Left lung (tissue), 10 donors: ENCODE results near the gene LINC00237. TPM values are rescaled to one million over a fixed set of nuclear protein-coding genes. Genes with fewer than 3 reads are reported as not detected.

ENCODE experiments used
- ATAC-seq: fragments of 200-7000 bp; cut with Tn5 transposase; one replicate; pipeline ENCODE4 v1.9.1; 2020; ENCODE audit warnings: moderate library complexity
- DNase-seq, 4 donors: peaks; one replicate each; pipeline ENCODE4 v3.0.0-alpha.2; 2013 to 2020
- H3K27ac ChIP-seq, 2 donors: fragments of 200-600 bp; sonication (generic) in 1 of 2; one replicate each; pipeline versions ENCODE4 v1.5.0 to v1.8.0; 2020 to 2021
- H3K27me3 ChIP-seq, 2 donors: fragments of 200-600 bp; sonication (generic) in 1 of 2; one replicate each; pipeline versions ENCODE4 v1.5.0 to v1.8.0; 2020 to 2021
- H3K36me3 ChIP-seq, 2 donors: fragments of 200-600 bp; sonication (generic) in 1 of 2; one replicate each; pipeline versions ENCODE4 v1.5.0 to v1.8.0; 2020 to 2021
- H3K4me1 ChIP-seq, 2 donors: fragments of 200-600 bp; one replicate each; pipeline ENCODE4 v1.8.0; 2021
- H3K4me3 ChIP-seq, 2 donors: fragments of 200-600 bp; sonication (generic) in 1 of 2; one replicate each; pipeline versions ENCODE4 v1.5.0 to v1.8.0; 2020 to 2021; ENCODE audit warnings: mild to moderate bottlenecking in 1 of 2
- H3K9me3 ChIP-seq, 2 donors: fragments of 200-600 bp; sonication (generic) in 1 of 2; one replicate each; pipeline versions ENCODE4 v1.5.0 to v1.8.0; 2020 to 2021
- intact Hi-C, 2 donors: fragments of 100-400 bp; cut with DNase I; formaldehyde crosslinking; loops; one replicate each; pipeline versions ENCODE4 v1.11.2 to v1.14.2; 2022
- polyA plus RNA-seq, 6 donors: library from polyadenylated mRNA; unstranded; fragments of 120-200 nt; gene quantifications; one replicate each; pipeline ENCODE4 v1.2.1, GENCODE V29; 2013; ENCODE audit not compliant: insufficient read length in 6 of 6
- total RNA-seq, 2 donors: library from RNA; stranded (reverse); fragmentation: NEBNext Ultra II Directional; extraction: Animal tissue kit (Norgen Biotek cat#: 25700); gene quantifications; one replicate each; pipeline ENCODE4 v1.2.1, GENCODE V29; 2021
- TF ChIP-seq, protein P1 (sequence below), 2 donors: fragments of 200-600 bp; sonication (generic) in 1 of 2; IDR thresholded peaks; one replicate each; pipeline versions ENCODE4 v1.5.0 to v1.8.0; 2021; ENCODE audit warnings: antibody characterized with exemption in 2 of 2
- donor health status: DM: no; HTN: yes; CAD: no.
- donor health status: DM: no; HTN: no; CAD: no.

The LINC00237 gene
- total and polyA plus RNA-seq, 8 donors = not detected

- Histone ChIP-seq H3K27me3 (peaks cover 0 to 46% of the 10 kb centered on the region in 2 donors), H3K4me3 (no peak overlapping the region), H3K4me1 (no peaks in the 10 kb centered on the region), H3K9me3 (no peaks in the 10 kb centered on the region), H3K27ac (no peak overlapping the region), H3K36me3 (no peaks in the 10 kb centered on the region)
- intact Hi-C loops = no loop called here
- DNase-seq = no peak
- no peak for ATAC-seq
- TF ChIP-seq, protein P1, sequence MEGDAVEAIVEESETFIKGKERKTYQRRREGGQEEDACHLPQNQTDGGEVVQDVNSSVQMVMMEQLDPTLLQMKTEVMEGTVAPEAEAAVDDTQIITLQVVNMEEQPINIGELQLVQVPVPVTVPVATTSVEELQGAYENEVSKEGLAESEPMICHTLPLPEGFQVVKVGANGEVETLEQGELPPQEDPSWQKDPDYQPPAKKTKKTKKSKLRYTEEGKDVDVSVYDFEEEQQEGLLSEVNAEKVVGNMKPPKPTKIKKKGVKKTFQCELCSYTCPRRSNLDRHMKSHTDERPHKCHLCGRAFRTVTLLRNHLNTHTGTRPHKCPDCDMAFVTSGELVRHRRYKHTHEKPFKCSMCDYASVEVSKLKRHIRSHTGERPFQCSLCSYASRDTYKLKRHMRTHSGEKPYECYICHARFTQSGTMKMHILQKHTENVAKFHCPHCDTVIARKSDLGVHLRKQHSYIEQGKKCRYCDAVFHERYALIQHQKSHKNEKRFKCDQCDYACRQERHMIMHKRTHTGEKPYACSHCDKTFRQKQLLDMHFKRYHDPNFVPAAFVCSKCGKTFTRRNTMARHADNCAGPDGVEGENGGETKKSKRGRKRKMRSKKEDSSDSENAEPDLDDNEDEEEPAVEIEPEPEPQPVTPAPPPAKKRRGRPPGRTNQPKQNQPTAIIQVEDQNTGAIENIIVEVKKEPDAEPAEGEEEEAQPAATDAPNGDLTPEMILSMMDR (IDR thresholded peaks at IDR 0.05) = no peak
Measured at GRCh38 chr20:21117521-21117920, 11.4 kb upstream of the LINC00237 start.

GRCh38 chr20:21114584-21114983, 8.4 kb upstream of the LINC00237 start:
- Histone ChIP-seq H3K27me3 (peaks cover 0 to 65% of the 10 kb centered on the region in 2 donors), H3K36me3 (no peaks in the 10 kb centered on the region), H3K4me1 (no peaks in the 10 kb centered on the region), H3K9me3 (no peaks in the 10 kb centered on the region), H3K4me3 (no peak overlapping the region), H3K27ac (no peak overlapping the region)
- intact Hi-C loops = no loop called here
- TF ChIP-seq, protein P1 (IDR thresholded peaks at IDR 0.05) = no peak
- DNase-seq = no peak
- ATAC-seq = no peak

DNA sequence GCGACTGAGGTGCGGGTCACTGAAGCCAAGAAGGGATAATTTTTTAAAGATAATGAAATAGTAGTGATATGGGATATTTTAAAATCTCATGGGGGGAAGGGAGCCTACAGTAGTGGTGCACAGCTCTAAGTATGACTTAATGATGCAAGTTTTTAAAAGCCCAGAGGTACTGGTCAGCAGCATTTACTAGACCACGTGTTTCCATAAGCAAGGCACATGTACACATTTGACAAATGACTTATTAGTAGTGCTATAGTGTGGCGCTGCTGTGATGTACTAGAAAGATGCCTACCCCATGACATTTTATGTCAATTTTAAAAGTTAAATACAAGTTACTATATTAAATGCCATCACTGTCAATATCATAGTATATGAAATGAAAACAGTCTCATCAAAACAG, 7.5 kb upstream of the LINC00237 start:
- peaks cover 2 to 66% of the 10 kb centered on the region in 2 donors for H3K27me3 ChIP-seq
- no peaks in the 10 kb centered on the region for H3K9me3 ChIP-seq
- no peaks in the 10 kb centered on the region for H3K36me3 ChIP-seq
- intact Hi-C loops = no loop called here
- TF ChIP-seq, protein P1 (IDR thresholded peaks at IDR 0.05) = no peak
- H3K4me3 ChIP-seq = no peak overlapping the region
- H3K4me1 ChIP-seq = no peaks in the 10 kb centered on the region
- H3K27ac ChIP-seq = no peak overlapping the region
- no peak for ATAC-seq
- no peak for DNase-seq

- Histone ChIP-seq H3K4me3 (no peak overlapping the region), H3K27ac (no peak overlapping the region), H3K9me3 (no peaks in the 10 kb centered on the region), H3K36me3 (no peaks in the 10 kb centered on the region), H3K4me1 (no peaks in the 10 kb centered on the region), H3K27me3 (peaks cover 24 to 78% of the 10 kb centered on the region in 2 donors)
- DNase-seq (no peak), ATAC-seq (no peak)
- TF ChIP-seq, protein P1 (IDR thresholded peaks at IDR 0.05) = no peak
- intact Hi-C loops = no loop called here
Measured at GRCh38 chr20:21111416-21111815, 5.3 kb upstream of the LINC00237 start.

DNA sequence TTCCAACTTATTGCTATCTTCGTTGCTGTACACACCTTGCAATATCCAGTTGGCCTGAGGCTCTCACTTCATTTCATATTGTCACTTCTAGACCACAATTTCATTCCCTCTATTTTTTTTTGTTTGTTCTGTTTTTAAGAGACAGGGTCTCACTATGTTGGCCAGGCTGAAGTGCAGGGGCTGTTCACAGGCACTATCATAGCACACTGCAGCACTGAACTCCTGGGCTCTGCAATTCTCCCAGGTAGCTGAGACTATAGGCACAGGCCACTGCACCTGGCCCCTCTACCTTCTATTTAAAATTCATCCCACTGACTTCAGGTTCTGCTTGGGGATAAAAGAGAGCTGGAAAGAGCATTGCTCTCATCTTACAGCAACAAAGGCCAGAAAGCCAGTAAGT, 4.7 kb upstream of the LINC00237 start:
- intact Hi-C loops = no loop called here
- H3K9me3 ChIP-seq = no peaks in the 10 kb centered on the region
- no peak overlapping the region for H3K27ac ChIP-seq
- DNase-seq = no peak
- H3K36me3 ChIP-seq = no peaks in the 10 kb centered on the region
- no peak for ATAC-seq
- H3K27me3 ChIP-seq = peaks cover 30 to 78% of the 10 kb centered on the region in 2 donors
- H3K4me1 ChIP-seq = peaks cover 0 to 4% of the 10 kb centered on the region in 2 donors
- H3K4me3 ChIP-seq = no peak overlapping the region
- TF ChIP-seq, protein P1 (IDR thresholded peaks at IDR 0.05) = no peak
